Central memory CD8-positive, alpha-beta T cell (primary cell): Measurements from ENCODE around the gene SLIT2.

Experiments
- ATAC-seq: fragments of 150-1000 bp; cut with Tn5 transposase; replicated peaks from 2 replicates; pipeline ENCODE4 v1.10.0; 2022; ENCODE audit warnings: mild to moderate bottlenecking, moderate FRiP score, moderate number of reproducible peaks; ENCODE audit not compliant: poor library complexity, severe bottlenecking; ENCODE audit errors: extremely low read depth
- DNase-seq, 2 donors: peaks; one replicate each; pipeline ENCODE4 v3.0.0; 2021; ENCODE audit warnings: low spot score in 2 of 2
- H3K27ac Mint-ChIP-seq: one replicate; pipeline ENCODE4 v1.8.0; 2022; ENCODE audit warnings: low read depth, mild to moderate bottlenecking, moderate library complexity, mixed read lengths
- H3K27me3 Mint-ChIP-seq: one replicate; pipeline ENCODE4 v1.8.0; 2022; ENCODE audit warnings: mixed read lengths
- H3K36me3 Mint-ChIP-seq: one replicate; pipeline ENCODE4 v1.8.0; 2022; ENCODE audit warnings: mild to moderate bottlenecking, moderate library complexity, mixed read lengths; ENCODE audit not compliant: insufficient read depth
- H3K4me1 Mint-ChIP-seq: one replicate; pipeline ENCODE4 v1.8.0; 2022; ENCODE audit warnings: mixed read lengths
- H3K4me3 Mint-ChIP-seq: one replicate; pipeline ENCODE4 v1.8.0; 2022; ENCODE audit warnings: mild to moderate bottlenecking, moderate library complexity, mixed read lengths
- H3K9me3 Mint-ChIP-seq: one replicate; pipeline ENCODE4 v1.8.0; 2022; ENCODE audit warnings: mixed read lengths

SLIT2 gene

DNA sequence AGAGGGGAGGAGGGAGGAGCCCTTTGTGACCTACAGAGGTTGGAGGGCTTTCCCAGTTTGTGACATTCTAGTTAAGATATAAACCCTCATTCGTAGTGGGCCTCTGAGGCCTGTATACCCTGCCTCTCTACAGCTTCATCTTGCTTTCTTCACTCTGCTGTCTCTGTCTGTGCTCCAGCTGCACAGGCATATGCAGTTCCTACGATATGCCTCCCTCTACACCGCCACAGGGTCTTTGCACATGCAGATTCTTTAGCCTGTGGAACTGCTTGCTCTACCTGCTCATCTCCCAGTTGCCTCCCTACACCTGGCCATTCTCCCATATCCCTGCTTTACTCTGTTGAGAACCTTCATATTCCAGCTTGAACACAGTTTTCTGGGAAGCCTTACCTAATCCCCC is 38.1 kb downstream of the SLIT2 start:
- H3K36me3 Mint-ChIP-seq, result no peaks in the 10 kb centered on the region
- ATAC-seq, result no peak
- no peaks in the 10 kb centered on the region for H3K4me1 Mint-ChIP-seq
- no peak overlapping the region for H3K27ac Mint-ChIP-seq
- peaks cover 28% of the 10 kb centered on the region for H3K9me3 Mint-ChIP-seq
- H3K27me3 Mint-ChIP-seq, result no peaks in the 10 kb centered on the region
- no peak for DNase-seq
- no peak overlapping the region for H3K4me3 Mint-ChIP-seq

GRCh38 chr4:20292739-20293138 is 41.0 kb downstream of the SLIT2 start:
- Mint-ChIP-seq H3K4me3 (no peak overlapping the region), H3K4me1 (no peaks in the 10 kb centered on the region), H3K27ac (no peak overlapping the region), H3K27me3 (no peaks in the 10 kb centered on the region), H3K36me3 (no peaks in the 10 kb centered on the region), H3K9me3 (peaks cover 20% of the 10 kb centered on the region)
- ATAC-seq, result no peak
- no peak for DNase-seq

DNA sequence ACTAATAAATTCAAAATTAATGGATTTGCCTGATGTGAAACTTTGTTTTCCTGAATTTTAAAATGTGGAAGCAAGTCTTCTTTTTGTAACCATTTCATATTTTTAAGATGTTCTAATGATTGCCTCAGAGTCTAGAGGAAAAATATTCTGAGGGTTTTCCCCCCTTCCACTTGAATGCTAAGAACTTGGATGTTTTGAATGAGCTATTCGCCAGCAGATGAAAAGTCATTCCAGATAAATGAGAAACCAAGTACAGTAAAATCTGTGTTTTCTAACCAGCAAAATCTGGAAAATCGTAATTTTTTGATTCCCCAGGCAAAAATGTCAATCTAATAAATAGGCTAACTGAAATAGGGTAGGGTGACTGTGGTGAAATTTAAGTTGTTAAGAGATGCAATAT is 45.6 kb downstream of the SLIT2 start:
- H3K27ac Mint-ChIP-seq, result no peak overlapping the region
- no peaks in the 10 kb centered on the region for H3K4me1 Mint-ChIP-seq
- no peaks in the 10 kb centered on the region for H3K36me3 Mint-ChIP-seq
- H3K4me3 Mint-ChIP-seq, result no peak overlapping the region
- DNase-seq (no peak), ATAC-seq (no peak)
- peaks cover 9% of the 10 kb centered on the region for H3K9me3 Mint-ChIP-seq
- no peaks in the 10 kb centered on the region for H3K27me3 Mint-ChIP-seq

DNA sequence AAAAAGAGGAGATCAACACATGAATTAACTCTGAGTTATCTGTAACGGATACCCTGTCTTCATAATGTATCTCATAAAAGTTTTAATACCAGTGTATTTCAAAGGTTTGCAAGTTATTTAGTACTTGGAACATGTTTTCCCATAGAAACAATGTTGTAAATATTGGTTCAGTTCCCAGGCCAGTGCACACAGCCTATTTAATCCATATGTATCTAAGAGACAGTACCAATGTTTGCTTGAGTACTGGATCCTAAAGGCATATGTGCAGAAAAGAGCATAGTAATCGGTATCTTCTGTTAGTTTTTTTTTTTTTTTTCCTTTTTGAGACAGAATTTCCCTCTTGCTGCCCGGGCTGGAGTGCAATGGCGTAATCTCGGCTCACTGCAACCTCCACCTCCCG is 46.1 kb downstream of the SLIT2 start:
- Mint-ChIP-seq H3K9me3 (peaks cover 9% of the 10 kb centered on the region), H3K27ac (no peak overlapping the region), H3K4me3 (no peak overlapping the region), H3K36me3 (no peaks in the 10 kb centered on the region), H3K4me1 (no peaks in the 10 kb centered on the region), H3K27me3 (no peaks in the 10 kb centered on the region)
- ATAC-seq, result no peak
- no peak for DNase-seq

DNA sequence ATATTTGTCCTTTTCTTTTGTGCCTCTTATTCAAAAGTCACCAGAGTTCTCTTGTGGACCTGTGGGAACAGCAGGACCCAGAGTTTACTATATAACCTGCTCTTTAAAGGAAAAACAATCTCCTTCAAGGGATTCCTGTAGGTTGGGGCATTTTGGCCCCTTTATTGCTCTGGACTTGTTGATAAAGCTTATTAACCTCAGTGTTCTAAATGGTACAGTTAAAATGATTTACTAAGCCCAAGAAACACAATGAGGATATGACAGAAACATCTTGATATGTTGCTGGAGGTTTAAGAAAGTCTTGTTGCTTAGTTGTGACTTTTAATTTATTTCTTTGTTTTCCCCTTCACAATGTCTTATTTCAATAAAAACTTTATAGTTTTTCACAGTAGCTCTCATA is 46.8 kb downstream of the SLIT2 start:
- ATAC-seq, result no peak
- Mint-ChIP-seq H3K27me3 (no peaks in the 10 kb centered on the region), H3K4me3 (no peak overlapping the region)

GRCh38 chr4:20298986-20299385 is 47.3 kb downstream of the SLIT2 start:
- Mint-ChIP-seq H3K27ac (no peak overlapping the region), H3K27me3 (no peaks in the 10 kb centered on the region), H3K4me3 (no peak overlapping the region), H3K9me3 (peaks cover 6% of the 10 kb centered on the region), H3K36me3 (no peaks in the 10 kb centered on the region), H3K4me1 (no peaks in the 10 kb centered on the region)
- no peak for DNase-seq
- no peak for ATAC-seq

More for the DNA sequence above, 46.8 kb downstream of the SLIT2 start:
- no peaks in the 10 kb centered on the region for H3K4me1 Mint-ChIP-seq
- no peaks in the 10 kb centered on the region for H3K36me3 Mint-ChIP-seq
- H3K9me3 Mint-ChIP-seq, result peaks cover 6% of the 10 kb centered on the region
- H3K27ac Mint-ChIP-seq, result no peak overlapping the region
- no peak for DNase-seq

- peaks cover 6% of the 10 kb centered on the region for H3K9me3 Mint-ChIP-seq
- H3K4me1 Mint-ChIP-seq, result no peaks in the 10 kb centered on the region
- no peaks in the 10 kb centered on the region for H3K36me3 Mint-ChIP-seq
- DNase-seq, result no peak
- no peaks in the 10 kb centered on the region for H3K27me3 Mint-ChIP-seq
- H3K27ac Mint-ChIP-seq, result no peak overlapping the region
- no peak overlapping the region for H3K4me3 Mint-ChIP-seq
- ATAC-seq, result no peak
Observed at GRCh38 chr4:20299515-20299914, 47.8 kb downstream of the SLIT2 start.

- no peak overlapping the region for H3K27ac Mint-ChIP-seq
- DNase-seq, result no peak
- H3K36me3 Mint-ChIP-seq, result no peaks in the 10 kb centered on the region
- no peak for ATAC-seq
- H3K4me1 Mint-ChIP-seq, result no peaks in the 10 kb centered on the region
- H3K27me3 Mint-ChIP-seq, result no peaks in the 10 kb centered on the region
- no peak overlapping the region for H3K4me3 Mint-ChIP-seq
- H3K9me3 Mint-ChIP-seq, result peaks cover 11% of the 10 kb centered on the region
Observed at GRCh38 chr4:20301161-20301560, 49.5 kb downstream of the SLIT2 start.
